Measurements from ENCODE around the gene ESRRA.

The ESRRA gene

GRCh38 chr11:64333556-64333955 lies 28.2 kb downstream of the ESRRA start:
- DNase-seq (ENCODE audit: low spot score), result no peak

GRCh38 chr11:64334764-64335735 lies 29.7 kb downstream of the ESRRA start:
- no peak for DNase-seq (ENCODE audit: low spot score)

GRCh38 chr11:64337538-64338249 lies 32.4 kb downstream of the ESRRA start:
- DNase-seq (ENCODE audit: low spot score), result no peak

GRCh38 chr11:64338716-64339115 lies 33.4 kb downstream of the ESRRA start:
- no peak for DNase-seq (ENCODE audit: low spot score)

- DNase-seq (ENCODE audit: low spot score), result no peak
Measured at GRCh38 chr11:64339286-64339685, 34.0 kb downstream of the ESRRA start.

- peak; percentile 87 for DNase-seq (ENCODE audit: low spot score)
Measured at GRCh38 chr11:64339754-64340408, 34.6 kb downstream of the ESRRA start, which contains the start of gene CCDC88B. Gene CCDC88B, plus strand, starts transcription at chr11:64340204. Its CDS starts 63 bp downstream, at chr11:64340267.

- peak; percentile 68 for DNase-seq (ENCODE audit: low spot score)
Measured at GRCh38 chr11:64340671-64341335, 35.5 kb downstream of the ESRRA start.

- no peak for DNase-seq (ENCODE audit: low spot score)
Measured at GRCh38 chr11:64341429-64341828, 36.1 kb downstream of the ESRRA start.

DNA sequence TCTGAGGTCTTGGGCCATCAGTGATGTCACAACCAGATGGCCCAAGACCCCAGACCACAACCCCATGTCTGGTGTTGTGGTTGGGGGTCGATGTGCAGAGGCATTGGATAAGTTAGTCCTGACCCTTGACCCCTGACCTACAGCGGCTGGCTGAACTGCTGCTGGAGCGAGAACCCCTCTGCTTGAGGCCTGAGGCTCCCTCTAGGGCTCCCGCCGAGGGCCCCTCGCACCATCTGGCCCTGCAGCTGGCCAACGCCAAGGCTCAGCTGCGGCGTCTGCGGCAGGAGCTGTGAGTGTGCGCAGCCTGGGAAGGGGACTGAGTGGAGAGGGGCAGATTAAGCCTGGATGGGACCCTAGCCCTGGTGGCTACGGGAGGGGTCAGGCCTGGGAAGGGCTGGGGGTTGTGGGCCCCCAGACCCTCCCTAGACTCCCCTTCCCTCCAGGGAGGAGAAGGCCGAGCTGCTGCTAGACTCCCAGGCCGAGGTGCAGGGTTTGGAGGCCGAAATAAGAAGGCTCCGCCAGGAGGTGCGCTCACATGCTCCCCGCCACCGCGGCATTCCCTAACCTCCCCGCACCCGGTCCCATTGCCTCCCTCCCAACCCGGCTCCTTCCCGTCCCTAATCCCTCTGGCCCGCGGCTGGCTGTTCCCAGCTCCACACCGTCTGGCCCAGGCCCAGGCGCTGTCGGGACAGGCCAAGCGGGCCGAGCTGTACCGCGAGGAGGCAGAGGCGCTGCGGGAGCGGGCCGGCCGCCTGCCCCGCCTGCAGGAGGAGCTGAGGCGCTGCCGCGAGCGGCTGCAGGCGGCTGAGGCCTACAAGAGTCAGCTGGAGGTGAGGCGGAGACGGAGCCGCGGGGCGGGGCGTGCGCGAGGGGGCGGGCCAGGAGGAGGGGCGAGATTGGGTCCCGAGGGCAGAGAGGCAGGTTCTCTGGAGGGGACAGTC lies 36.8 kb downstream of the ESRRA start:
- DNase-seq (ENCODE audit: low spot score), result peak; percentile 90

- no peak for DNase-seq (ENCODE audit: low spot score)
Measured at GRCh38 chr11:64342869-64343745, 37.8 kb downstream of the ESRRA start.

GRCh38 chr11:64343767-64344559 lies 38.6 kb downstream of the ESRRA start:
- no peak for DNase-seq (ENCODE audit: low spot score)

DNA sequence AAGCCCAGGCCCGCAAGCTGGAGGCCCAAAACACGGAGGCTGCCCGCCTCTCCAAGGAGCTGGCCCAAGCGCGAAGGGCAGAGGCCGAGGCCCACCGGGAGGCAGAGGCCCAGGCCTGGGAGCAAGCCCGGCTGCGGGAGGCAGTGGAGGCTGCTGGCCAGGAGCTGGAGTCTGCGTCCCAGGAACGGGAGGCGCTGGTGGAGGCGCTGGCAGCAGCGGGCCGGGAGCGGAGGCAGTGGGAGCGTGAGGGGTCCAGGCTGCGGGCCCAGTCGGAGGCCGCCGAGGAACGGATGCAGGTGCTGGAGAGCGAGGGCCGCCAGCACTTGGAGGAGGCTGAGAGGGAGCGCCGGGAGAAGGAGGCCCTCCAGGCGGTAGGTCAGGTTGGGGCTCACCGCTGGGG lies 39.5 kb downstream of the ESRRA start:
- DNase-seq (ENCODE audit: low spot score), result no peak

- no peak for DNase-seq (ENCODE audit: low spot score)
Measured at GRCh38 chr11:64347193-64347867, 42.0 kb downstream of the ESRRA start.

DNA sequence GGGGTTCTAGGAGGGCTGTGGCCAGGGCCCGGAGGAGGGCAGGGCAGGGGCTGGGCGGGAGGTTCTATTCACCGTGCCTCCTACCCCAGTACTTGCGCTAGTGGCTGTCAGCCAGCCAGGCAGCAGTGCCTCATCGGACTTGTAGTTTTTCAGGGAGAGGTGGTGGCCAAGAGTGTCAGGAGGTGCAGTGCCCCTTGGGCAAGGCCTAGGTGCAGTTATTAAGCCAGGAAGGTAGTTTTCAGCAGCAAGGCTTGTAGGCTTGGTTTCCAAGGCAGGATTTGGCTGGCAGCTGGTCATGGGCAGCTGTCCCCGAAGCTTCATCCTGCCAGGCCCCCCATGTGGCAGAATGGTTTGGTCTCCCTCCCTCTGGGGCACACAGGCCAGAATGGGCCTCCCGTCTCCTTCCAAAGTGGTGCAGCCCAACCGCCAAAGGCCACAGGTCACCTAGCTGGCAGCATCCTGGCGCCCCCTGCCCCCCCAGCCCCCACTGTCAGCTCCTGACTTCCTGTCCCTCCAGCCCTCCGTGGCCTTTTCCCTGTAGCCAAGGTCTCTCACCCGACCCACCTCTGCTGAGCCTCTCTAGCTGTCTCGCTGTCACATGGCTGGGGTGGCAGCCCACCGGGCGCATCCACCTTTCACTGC lies 43.2 kb downstream of the ESRRA start:
- DNase-seq (ENCODE audit: low spot score), result no peak

DNA sequence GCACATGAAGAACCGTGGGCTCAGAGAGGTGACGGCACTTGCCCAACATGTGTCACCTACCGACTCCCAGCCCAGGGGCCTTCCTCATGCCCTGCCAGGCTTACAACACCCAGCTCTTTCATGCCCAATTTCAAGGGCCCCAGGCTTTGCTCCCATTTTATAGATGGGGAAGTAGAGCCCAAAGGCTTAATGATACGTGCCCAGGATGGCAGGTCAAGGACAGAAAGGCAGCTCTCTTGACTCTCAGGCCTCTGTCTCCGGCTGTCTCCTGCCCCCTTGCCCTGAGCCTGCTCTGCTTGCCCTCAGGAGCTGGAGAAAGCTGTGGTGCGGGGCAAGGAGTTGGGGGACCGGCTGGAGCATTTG lies 43.7 kb downstream of the ESRRA start:
- DNase-seq (ENCODE audit: low spot score), result no peak

DNA sequence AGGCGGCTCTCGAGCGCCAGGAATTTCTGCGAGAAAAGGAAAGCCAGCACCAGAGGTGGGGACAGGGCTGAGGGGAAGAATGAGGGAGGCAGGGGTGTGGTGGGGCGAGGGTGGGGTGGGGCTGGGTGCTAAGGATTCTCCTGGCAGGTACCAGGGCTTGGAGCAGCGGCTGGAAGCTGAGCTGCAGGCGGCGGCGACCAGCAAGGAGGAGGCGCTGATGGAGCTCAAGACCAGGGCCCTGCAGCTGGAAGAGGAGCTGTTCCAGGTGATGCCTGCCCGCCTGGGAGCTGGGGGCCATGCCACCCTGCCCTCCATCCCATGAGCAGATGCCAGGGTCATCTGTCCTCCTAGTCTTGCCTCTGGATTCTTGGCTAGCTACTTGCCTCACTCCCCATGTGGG lies 44.1 kb downstream of the ESRRA start:
- DNase-seq (ENCODE audit: low spot score), result no peak

DNA sequence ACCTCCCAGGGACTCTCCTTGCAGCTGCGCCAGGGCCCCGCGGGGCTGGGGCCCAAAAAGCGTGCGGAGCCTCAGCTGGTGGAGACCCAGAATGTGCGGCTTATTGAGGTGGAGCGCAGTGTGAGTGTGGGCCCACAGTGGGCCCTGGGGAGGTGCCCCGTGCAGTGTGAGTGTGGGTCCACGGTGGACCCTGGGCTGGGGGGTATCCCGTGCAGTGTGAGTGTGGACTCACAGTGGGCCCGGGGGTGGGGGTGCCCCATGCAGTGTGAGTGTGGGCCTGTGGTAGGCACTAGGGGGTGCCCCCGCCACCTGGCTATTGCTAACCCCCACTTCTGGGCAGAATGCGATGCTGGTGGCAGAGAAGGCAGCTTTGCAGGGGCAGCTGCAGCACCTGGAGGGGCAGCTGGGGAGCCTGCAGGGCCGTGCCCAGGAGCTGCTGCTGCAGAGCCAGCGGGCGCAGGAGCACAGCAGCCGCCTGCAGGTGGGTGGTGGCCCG lies 45.9 kb downstream of the ESRRA start:
- DNase-seq (ENCODE audit: low spot score), result no peak
